GM18511 (cell line): ENCODE measurements around the gene TEKTIP1.
"Not testable (repeated sequence)": the region's sequence is repeated elsewhere in the genome, so short reads cannot be mapped to it uniquely, and the experiment has no call there.

Source experiments
- ATAC-seq: cut with Tn5 transposase; IDR thresholded peaks from one replicate; pipeline ENCODE4 v1.9.1; 2021; ENCODE audit warnings: mild to moderate bottlenecking, moderate library complexity; ENCODE audit not compliant: unreplicated experiment

TEKTIP1 gene

GRCh38 chr19:3581792-3582191, 42.8 kb downstream of the TEKTIP1 start:
- ATAC-seq, result not testable (repeated sequence)

GRCh38 chr19:3584036-3584802, 45.2 kb downstream of the TEKTIP1 start:
- ATAC-seq, result not testable (repeated sequence)

GRCh38 chr19:3585301-3586126, 46.5 kb downstream of the TEKTIP1 start, which contains the start of gene GIPC3:
TSS of gene GIPC3 (plus strand) at chr19:3585478. CDS start at chr19:3585598, 120 bp downstream.
- ATAC-seq, result no peak

GRCh38 chr19:3586127-3586626, 47.2 kb downstream of the TEKTIP1 start:
- ATAC-seq, result no peak

GRCh38 chr19:3586707-3587346, 47.9 kb downstream of the TEKTIP1 start:
- no peak for ATAC-seq

GRCh38 chr19:3589439-3589838, 50.5 kb downstream of the TEKTIP1 start:
- ATAC-seq, result no peak

- no peak for ATAC-seq
Observed at GRCh38 chr19:3589949-3590348, 51.0 kb downstream of the TEKTIP1 start.

- ATAC-seq, result no peak
Observed at GRCh38 chr19:3590991-3591659, 52.2 kb downstream of the TEKTIP1 start.

- ATAC-seq, result no peak
Observed at GRCh38 chr19:3591876-3592613, 53.1 kb downstream of the TEKTIP1 start.

- no peak for ATAC-seq
Observed at GRCh38 chr19:3593156-3593555, 54.2 kb downstream of the TEKTIP1 start.
